ENCODE measurements around the gene VGF.
A peak's percentile ranks its signal among the peaks of the same experiment; 100 is the strongest.
"Not testable (repeated sequence)": the region's sequence is repeated elsewhere in the genome, so short reads cannot be mapped to it uniquely, and the experiment has no call there.

The VGF gene

DNA sequence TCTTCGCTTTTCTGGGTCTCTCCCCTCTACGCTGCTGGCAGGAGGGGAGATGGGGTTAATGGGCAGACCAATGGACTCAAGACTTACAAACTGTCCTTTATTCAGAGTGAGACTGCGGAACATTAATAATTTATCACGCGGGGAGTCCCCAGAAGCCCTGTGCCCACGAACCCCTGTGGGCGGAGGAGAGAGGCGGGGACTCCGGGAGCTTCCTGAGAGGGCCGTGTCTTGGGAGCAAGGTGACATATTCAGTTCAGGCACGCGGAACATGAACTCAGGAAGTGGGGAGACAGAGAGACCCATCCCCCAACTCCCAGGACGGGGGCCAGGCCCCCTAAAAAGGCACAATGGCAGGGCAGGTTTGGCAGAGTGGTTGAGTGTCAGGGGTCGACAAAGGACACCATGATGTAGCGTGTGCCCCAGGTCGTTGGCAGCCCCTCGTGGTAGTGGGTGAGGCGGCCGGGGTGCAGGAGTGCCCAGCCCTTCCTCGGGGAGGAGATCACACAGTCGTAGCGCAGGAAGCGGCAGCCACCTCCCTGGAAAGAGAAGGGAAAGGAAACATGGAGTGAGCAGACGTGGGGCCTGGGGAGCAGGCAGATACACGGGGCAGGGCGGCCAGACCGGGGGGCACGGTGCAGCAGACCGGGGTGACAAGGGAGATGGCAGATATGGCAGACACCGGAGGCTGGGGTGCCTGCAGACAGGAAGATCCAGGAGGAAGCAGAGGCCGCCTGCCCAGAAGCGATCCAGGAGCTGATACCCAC is 40.7 kb upstream of the VGF start:
- TF ChIP-seq ZFX (IDR thresholded peaks at IDR 0.05; ENCODE audit: borderline replicate concordance), result no peak
- TF ChIP-seq, protein P1, sequence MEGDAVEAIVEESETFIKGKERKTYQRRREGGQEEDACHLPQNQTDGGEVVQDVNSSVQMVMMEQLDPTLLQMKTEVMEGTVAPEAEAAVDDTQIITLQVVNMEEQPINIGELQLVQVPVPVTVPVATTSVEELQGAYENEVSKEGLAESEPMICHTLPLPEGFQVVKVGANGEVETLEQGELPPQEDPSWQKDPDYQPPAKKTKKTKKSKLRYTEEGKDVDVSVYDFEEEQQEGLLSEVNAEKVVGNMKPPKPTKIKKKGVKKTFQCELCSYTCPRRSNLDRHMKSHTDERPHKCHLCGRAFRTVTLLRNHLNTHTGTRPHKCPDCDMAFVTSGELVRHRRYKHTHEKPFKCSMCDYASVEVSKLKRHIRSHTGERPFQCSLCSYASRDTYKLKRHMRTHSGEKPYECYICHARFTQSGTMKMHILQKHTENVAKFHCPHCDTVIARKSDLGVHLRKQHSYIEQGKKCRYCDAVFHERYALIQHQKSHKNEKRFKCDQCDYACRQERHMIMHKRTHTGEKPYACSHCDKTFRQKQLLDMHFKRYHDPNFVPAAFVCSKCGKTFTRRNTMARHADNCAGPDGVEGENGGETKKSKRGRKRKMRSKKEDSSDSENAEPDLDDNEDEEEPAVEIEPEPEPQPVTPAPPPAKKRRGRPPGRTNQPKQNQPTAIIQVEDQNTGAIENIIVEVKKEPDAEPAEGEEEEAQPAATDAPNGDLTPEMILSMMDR (IDR thresholded peaks at IDR 0.05), result no peak
- no peak overlapping the region for H3K27ac ChIP-seq

DNA sequence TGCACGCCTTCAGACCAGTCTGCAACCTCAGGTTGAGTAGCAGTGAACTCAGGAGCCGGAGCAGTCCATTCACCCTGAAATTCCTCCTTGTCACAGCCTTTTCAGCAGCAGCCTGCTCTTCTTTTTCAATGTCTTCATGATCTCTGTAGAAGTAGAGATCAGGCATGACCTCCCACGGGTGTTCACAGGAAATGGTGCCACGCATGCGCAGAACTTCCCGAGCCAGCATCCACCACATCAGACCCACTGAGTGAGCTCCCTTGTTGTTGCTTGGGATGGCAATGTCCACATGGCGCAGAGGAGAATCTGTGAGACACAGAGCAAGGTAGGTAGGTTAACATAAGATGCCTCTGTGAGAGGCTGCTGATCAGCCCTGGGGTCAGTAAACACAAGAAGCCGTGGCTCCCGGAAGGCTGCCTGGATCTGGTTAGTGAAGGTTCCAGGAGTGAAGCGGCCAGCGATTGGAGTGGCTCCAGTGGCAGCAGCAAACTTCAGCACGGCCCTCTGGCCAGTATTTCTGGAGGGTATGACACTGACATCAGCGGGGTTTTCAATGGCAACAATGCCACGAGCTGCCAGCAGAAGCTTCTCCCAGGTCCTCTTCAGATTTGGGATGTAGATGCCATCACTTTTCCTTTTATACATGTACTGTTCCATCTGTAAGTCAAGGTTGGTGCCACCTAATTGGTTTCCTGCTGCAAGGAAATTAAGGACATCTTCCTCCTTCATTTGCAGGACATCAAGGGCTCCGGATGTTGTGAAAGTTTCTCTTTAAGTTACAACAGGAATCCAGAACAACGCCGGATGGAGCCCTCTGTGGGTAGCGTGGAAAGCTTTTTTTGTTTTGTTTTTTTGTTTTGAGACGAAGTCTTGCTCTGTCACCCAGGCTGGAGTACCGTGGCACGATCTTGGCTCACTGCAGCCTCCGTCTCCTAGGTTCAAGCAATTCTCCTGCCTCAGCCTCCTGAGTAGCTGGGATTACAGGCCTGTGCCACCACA is 38.7 kb upstream of the VGF start:
- peak overlapping the region; percentile 21; the same call in 1 of the 2 replicates for H3K27ac ChIP-seq

DNA sequence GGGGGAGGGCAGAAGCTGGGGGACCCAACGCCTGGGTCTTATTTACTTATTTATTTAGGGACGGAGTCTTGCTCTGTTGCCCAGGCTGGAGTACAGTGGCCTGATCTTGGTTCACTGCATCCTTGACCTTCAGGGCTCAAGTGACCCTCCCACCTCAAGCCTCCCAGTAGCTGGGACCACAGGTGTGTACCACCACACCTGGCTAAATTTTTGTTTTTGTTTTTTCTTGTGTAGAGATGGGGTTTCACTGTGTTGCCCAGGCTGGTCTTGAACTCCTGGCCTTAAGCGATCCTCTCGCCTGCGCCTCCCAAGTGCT is 37.2 kb upstream of the VGF start:
- TF ChIP-seq, protein P1 (IDR thresholded peaks at IDR 0.05), result no peak
- TF ChIP-seq ZFX (IDR thresholded peaks at IDR 0.05; ENCODE audit: borderline replicate concordance), result no peak
- H3K27ac ChIP-seq, result no peak overlapping the region

DNA sequence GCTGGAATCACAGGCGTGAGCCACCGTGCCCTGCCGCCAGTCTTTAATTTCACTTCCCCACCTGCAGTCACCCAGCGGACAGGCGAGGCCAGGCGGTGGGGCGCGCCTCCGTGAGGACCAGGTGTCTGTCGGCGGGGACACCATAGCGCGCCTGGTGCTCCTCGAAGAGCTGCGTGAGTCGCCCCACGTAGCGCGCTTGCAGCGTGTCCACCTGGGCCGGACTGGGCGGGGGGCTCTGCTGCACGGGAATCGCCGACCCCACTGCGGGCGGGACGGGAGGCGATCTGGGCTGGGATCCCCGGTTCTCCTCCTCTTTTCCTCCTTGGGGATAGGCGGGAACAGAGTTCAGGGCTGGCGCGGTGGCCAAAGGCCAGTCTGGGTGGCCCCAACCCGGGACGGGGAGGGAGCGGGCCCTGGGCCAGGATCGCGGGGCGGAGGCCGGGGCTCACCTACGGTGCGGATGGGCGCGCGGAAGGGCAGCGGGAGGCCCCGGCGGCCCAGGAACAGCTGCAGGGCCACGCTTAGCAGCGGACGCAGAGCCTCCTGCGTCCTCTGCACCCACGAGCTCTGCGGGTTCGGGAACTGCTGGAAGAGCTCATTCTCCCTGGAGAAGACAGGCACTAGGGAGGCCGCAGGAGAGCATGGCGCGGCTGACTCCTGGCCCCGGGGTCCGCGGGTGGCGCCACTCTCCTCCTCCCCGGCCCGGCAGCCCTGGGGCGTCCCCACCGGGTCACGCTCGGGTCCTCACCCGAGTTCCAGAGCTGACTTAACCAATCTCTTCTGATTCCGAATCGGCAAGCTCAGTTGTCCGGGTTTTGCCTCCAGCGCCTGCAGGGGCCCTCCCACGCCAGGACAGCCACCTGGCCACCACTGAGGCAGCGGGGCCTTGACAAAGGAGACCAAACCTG is 36.6 kb upstream of the VGF start:
- no peak overlapping the region for H3K27ac ChIP-seq
- TF ChIP-seq, protein P1 (IDR thresholded peaks at IDR 0.05), result no peak
- TF ChIP-seq ZFX (IDR thresholded peaks at IDR 0.05; ENCODE audit: borderline replicate concordance), result no peak

DNA sequence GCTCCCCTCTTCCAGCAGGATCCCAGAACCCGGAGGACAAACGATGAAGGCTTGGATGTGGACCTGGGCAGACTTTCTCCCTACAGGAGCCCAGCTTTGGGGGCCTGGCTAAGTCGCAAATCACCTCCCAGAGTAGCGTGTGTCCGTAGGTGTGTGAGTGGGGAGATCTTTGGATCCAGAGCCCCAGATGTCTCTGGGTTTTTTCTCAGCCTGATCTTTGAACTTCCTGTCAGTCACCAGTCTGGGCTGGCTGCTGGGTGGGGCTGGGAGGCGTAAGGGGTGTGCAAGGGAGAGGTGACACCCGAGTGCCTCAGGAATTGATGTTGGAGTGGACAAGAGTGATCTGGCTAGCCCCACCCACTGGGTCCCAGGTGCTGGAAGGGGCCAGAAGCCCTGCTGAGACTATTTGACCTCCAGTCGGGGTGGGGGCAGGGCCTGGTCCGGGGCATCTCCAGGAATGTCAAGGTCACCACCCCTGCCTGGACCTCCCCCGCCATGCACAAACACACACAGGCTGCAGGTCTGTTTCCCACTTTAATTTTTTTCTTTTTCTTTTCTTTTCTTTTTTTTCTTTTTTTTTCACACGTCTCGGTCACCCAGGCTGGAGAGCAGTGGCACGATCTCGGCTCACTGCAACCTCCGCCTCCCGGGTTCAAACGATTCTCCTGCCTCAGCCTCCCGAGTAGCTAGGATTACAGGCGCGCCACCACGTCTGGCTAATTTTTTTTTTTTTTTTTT is 35.7 kb upstream of the VGF start, which contains the start of gene MOGAT3:
TSS of gene MOGAT3 (minus strand) at position 175 of the 738 bp plus-strand sequence. CDS start 182 bp downstream, outside the sequence.
- TF ChIP-seq ZFX (IDR thresholded peaks at IDR 0.05; ENCODE audit: borderline replicate concordance), result no peak
- TF ChIP-seq, protein P1 (IDR thresholded peaks at IDR 0.05), result no peak
- H3K27ac ChIP-seq, result no peak within 1 kb of the TSS

DNA sequence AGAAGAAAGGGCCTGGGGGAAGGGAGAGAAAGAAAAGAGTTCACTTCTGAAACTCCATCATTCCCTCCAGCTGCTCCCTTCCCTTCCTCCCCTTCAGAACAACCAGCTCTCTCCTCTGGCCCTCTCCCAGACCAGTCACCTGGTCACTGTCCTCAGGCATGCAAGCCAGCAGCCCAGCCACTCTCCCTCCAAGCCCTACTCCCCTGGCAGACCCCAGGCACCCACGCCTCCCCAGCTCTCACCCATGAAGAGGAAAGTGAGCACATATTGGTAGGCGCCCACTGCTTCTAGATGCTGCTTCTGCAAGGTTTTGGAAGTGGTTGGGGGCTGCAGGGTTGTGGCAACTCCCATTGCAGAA is 35.1 kb upstream of the VGF start:
- no peak overlapping the region for H3K27ac ChIP-seq
- no peak for TF ChIP-seq ZFX (IDR thresholded peaks at IDR 0.05; ENCODE audit: borderline replicate concordance)
- TF ChIP-seq, protein P1 (IDR thresholded peaks at IDR 0.05), result no peak

DNA sequence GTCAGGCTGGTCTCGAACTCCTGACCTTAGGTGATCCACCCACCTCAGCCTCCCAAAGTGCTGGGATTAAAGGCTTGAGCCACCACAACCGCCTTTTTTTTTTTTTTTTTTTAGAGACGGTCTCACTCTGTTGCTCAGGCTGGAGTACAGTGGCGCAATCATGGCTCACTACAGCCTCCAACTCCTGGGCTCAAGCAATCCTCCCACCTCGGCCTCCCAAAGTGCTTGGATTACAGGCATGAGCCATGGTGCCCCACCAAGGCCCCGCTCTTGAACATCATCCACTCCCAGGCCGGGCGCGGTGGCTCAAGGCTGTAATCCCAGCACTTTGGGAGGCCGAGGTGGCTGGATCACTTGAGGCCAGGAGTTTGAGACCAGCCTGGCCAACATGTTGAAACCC is 34.2 kb upstream of the VGF start:
- H3K27ac ChIP-seq, result not testable (repeated sequence)
